Suppressor macrophage (primary cell): ENCODE measurements around the gene ATXN1.
"Not testable (repeated sequence)": the region's sequence is repeated elsewhere in the genome, so short reads cannot be mapped to it uniquely, and the experiment has no call there.

Experiments used
- DNase-seq, 4 experiments: peaks; one replicate each; pipeline ENCODE4 v3.0.0-alpha.2; 2020 to 2022

The ATXN1 gene

DNA sequence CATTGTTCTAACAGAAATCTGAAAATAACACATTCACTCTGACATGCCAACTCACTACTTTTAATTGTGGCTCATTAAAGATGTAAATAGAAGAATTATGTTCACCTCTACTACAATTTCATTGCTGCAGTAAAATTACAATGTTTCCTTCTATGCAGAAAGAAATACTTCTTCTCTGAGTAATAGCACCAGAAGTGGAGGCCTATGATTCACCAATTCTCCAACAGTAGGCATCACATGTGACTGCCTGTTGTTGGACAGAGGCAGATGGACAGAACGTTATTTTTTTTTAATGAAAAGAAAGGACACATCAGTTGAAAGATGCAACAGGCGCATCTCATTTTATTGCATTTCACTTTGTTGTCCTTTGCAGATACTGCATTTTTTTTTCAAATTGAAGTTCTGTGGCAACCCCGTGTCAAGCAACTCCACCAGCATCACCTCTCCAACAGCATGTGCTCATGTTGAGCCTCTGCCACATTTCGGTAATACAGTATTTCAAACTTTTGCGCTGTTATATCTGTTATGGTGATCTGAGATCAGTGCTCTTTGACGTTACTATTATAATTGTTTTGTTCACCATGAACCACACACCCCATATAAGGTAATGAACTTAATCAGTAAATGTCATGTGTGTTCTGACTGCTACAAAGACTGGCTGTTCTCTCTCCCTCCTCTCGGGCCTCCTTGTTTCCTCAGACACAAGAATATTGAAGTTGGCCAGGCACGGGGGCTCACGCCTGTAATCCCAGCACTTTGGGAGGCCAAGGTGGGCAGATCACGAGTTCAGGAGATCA, 121.4 kb downstream of the ATXN1 start:
- DNase-seq = peak in 2 of 4 experiments; percentile 29 to 40

DNA sequence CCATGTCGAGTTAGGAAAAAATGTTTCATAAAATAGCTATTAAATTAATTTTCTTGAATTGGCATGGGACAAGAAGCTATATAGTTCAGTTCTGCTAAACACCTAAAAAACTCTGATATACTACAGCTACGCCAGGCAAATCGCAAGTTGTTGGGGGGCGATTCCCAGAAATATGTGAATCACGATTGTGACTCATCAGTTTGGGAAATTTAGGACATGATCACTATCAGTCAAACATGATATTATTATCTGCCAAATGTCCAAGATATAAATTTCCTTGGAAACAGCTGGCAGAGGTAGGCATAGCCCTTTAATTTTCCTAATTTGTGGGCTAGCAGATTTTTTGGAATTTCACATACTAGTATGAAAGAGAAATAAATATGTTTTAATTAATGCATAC, 123.6 kb downstream of the ATXN1 start:
- no peak for DNase-seq

DNA sequence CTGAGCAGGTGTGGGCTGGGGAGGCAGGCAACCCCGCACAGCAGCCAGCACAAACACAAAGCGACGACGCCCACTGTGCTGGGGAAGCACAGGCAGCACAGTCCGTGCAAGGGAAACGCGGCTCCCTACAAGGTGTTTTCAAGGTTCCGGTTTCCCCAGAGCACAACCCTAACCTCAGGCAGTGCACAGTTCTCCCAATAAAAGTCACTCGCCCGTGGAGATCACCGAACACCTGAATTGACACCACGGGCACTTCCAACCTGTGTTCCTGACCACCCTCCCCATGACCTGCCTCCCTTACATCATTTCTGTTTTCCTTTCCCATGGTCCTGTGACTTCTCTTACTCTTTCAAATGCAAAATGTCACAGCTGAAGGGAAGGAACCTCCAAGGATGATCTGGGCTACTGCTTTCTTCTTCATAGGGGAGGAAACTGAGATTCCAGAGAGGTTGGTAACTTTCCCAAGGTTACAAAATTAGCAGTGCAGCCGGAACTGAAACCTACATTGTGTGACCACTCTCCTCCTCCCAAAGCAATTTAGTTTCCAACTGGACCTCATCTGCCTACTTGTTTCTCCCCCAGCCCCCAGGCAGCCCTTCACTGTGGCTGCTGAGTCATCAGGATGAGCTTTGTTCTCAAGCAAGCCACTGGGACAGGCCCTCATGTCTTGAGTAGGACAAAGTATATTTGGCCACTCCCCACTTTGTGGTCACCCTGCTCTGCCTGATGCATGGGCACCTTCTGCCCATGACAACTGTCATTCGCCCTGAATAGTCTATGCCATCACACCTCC, 125.3 kb downstream of the ATXN1 start:
- peak; percentile 75 to 91 (median 86) for DNase-seq

- DNase-seq = no peak
Observed at GRCh38 chr6:16635291-16635809, 125.9 kb downstream of the ATXN1 start.

- DNase-seq = no peak
Observed at GRCh38 chr6:16634855-16635254, 126.4 kb downstream of the ATXN1 start.

DNA sequence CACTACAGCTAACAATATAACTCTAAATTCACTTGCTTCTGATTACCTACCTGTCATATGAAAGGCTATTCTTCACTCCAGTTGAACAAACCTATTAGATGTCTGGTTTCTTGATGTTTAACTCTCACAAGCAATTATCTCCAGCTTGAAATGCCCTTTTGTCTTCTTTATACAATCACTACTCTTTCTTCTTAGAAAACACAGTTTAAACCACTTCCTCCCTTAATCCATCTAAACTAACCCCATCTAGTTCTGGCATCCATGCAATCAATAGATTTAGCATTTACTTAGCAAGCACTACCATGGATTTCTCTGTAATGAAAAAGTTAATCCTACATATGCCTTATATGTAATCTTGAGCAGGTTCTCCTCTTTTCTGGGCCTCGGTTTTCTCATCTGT, 127.3 kb downstream of the ATXN1 start:
- no peak for DNase-seq

- DNase-seq = peak in 1 of 4 experiments; percentile 22
Observed at GRCh38 chr6:16633465-16633864, 127.8 kb downstream of the ATXN1 start.

DNA sequence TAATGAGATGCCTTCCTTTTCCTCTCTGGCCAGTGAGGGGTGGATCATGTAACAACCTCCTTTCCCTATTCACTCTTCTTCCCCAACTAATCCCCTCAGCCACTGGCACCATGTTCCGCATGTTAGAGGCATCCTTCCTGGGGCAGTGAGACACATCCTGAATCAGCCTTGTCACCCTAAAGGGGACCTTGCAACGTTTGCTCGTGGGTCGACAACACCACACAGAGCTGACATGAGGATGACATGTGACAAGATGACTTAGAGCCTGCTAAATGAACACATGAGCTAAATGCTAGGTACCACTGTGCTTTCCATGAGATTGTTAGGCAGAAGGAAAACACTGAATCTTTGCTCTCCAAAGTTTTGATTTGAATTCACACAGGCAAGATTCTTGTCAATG, 129.2 kb downstream of the ATXN1 start:
- DNase-seq = peak in 3 of 4 experiments; percentile 25 to 42 (median 28)

- DNase-seq = no peak
Observed at GRCh38 chr6:16630026-16630643, 131.1 kb downstream of the ATXN1 start.

- DNase-seq = not testable (repeated sequence)
Observed at GRCh38 chr6:16628580-16628979, 132.7 kb downstream of the ATXN1 start.

DNA sequence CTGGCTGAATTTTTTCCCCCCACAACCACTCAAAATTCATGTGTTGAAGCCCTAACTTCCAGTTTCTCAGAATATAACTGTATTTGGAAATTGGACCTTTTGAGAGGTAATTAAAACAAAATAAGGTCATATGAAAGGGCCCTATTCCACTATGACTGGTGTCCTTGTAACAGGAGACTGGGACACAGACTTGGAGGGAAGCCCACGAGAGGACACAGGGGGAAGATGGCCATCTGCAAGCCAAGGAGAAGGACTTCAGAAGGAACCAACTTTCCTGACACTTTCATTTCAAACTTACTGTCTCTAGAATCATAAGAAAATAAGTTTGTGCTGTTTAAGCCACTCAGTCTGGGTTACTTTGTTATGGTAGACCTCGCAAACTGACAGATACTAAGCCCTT, 134.6 kb downstream of the ATXN1 start:
- no peak for DNase-seq

- DNase-seq = peak in 2 of 4 experiments; percentile 56 to 63
Observed at GRCh38 chr6:16625291-16626265, 135.7 kb downstream of the ATXN1 start.

DNA sequence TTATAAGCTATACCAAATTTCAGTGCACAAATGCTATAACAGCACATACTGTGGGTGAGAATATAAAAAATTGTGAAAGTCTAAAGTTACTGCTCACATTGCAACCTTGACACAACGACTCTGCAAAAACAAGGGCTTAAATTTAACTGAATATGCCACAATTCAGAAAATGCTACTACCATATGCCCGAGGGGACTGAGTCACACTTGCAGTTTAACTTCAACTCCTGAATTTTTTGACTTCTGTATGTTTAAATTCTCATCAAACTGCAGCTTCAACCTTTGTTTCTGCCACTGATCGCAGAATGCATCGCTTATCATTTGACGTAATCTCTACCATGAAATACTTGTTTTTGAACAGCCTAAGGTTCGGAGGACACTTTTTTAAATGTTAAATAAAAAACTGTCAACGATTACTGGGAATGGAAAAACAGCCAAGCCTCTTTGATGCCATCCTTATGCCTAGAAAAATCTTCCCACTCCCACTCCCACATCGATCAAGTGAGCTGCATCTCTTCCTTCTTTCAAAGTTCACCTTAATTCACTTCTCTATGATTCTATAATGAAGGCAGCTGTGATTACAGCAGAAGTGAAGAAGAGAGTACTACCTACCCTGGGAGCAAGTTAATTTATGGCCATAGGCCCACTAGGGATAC, 136.5 kb downstream of the ATXN1 start:
- DNase-seq = peak in 1 of 4 experiments; percentile 23

DNA sequence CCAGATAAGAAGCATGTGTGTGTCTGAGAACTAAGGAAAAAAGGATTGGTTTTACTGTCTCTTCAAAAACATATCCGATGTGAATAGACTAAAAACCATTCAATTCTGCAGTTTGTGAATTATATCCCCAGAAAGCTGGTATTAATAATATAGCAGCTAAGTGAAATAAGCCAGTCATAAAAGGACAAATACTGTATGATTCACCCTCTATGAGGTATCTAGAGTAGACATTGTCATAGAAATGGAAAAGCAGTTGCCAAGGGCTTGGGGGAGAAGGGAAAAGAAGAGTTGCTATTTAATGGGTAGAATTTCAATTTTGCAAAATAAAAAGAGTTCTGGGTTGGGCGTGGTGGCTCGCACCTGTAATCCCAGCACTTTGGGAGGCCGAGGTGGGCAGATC, 137.5 kb downstream of the ATXN1 start:
- no peak for DNase-seq

DNA sequence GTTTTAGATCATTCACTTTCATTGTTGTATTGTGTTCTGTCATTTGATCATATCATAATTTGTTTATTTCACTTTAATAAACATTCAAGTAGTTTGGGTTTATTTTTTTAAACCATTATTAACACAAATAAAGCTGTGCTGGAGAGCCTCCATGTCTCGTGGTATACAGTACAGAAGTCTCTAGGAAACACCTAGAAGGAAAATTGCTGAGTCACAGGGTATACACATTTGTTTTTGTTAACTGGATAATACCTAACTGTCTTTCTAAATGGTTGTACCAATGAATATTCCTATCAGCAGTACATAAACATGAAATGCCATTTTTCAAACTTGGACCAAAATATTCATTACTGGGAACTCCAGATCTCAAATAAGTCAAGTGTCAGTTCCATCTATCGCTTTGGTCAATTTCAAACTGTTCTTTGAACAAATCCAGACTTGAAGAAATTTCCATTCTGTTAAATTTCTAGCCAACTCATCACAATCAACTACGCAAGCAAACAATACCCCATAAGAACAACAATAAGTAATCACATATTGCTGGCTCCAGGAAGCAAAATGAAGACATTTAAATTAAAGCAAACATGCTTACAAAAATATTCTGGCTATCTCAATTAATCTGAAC, 138.1 kb downstream of the ATXN1 start:
- no peak for DNase-seq

DNA sequence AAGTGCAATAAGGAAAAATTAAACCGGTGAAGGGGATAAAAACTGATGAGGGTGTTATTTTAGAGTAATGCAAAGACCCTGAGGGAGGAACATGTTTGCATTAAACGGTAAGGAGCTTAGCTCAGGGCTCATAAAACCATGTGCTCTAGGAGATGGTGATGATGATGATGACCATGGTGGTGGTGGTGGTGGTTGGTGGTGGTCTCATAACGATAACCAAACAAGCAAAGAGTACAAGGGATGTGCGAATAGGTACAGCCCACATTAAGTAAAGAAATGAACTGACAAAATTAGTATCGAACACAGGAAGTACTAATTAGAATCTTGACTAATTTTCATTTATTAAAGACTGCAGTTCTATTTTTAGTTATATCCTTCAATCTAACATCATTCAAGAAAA, 139.1 kb downstream of the ATXN1 start:
- no peak for DNase-seq

DNA sequence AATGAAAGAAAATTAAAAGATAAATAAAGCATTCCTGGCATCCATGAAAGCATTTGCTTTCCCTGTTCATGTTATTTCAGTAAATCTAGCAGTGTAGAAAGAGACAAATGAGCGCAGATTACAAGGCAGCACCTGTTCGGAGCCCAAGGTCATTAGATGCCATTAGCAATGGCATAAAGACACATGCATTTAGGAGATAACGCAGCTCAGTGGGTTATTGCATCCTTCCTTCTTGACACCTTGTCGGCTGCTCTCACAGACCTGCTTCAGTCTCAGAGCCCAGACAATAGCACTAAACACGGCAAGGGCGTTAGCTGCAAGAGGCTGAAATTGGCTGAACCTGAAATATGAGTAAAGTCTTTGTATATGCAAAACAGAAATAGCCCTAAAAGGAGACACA, 140.3 kb downstream of the ATXN1 start:
- no peak for DNase-seq

DNA sequence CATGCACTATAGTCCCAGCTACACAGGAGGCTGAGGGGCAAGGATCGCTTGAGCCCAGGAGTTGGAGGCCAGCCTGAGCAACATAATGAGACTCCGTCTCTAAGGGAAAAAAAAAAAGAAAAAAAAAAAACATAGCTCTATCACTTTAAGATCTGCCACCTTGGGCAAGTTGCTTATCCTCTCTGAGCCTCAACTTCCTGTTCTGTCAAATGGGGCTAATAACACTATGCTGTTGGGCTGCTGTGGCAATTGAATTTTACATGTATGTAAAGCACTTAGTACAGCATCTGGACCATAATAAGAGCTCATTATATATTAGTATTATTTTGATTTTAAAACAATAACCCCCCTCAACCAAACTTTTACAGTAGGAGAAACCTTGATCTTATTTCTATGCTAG, 141.5 kb downstream of the ATXN1 start:
- DNase-seq = no peak

GRCh38 chr6:16618962-16619361, 142.3 kb downstream of the ATXN1 start:
- DNase-seq = no peak

DNA sequence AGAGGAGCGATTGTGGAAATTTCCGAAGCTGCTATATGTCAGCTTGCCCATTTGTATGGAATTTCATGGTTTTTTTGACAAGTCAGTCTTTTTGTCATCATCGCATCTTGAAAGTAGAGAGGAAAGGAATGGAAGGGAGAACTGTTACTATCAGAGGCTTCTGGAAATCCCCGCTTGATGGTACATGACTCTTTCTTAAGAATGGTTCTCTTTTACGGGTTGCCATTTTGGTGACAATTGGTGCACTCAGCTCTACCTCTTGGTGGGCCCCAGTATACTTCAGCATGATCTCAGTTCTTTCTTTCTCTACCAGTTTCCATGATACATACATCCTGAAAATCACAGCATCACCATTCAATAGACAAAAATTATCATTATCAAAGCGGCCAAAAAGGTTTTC, 146.0 kb downstream of the ATXN1 start:
- not testable (repeated sequence) for DNase-seq

DNA sequence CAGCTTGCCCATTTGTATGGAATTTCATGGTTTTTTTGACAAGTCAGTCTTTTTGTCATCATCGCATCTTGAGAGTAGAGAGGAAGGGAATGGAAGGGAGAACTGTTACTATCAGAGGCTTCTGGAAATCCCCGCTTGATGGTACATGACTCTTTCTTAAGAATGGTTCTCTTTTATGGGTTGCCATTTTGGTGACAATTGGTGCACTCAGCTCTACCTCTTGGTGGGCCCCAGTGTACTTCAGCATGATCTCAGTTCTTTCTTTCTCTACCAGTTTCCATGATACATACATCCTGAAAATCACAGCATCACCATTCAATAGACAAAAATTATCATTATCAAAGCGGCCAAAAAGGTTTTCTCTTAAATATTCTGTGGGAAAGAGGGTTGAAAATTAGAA, 147.1 kb downstream of the ATXN1 start:
- not testable (repeated sequence) for DNase-seq
